Naive B cell (primary cell): ENCODE results near the gene UPK1B. TPM values are rescaled to one million over a fixed set of nuclear protein-coding genes. Genes with fewer than 3 reads are reported as not detected.
"Not testable (repeated sequence)": the region's sequence is repeated elsewhere in the genome, so short reads cannot be mapped to it uniquely, and the experiment has no call there.

Experiments
- ATAC-seq, 2 donors: fragments of 150-1000 bp; cut with Tn5 transposase; 2 replicates each; pipeline ENCODE4 v1.10.0; 2021; ENCODE audit warnings: low read depth in 2 of 2, mild to moderate bottlenecking in 2 of 2, moderate library complexity in 2 of 2
- DNase-seq: peaks from one replicate; pipeline ENCODE4 v3.0.0; 2022
- H3K27ac Mint-ChIP-seq, 6 donors: one replicate each; pipeline ENCODE4 v1.8.0; 2020 to 2022; ENCODE audit warnings: mild to moderate bottlenecking in 6 of 6, mixed read lengths in 6 of 6, moderate library complexity in 5 of 6, inconsistent platforms in 2 of 6
- H3K27me3 Mint-ChIP-seq, 3 donors: one replicate each; pipeline ENCODE4 v1.8.0; 2021 to 2022; ENCODE audit warnings: mixed read lengths in 3 of 3, mild to moderate bottlenecking in 1 of 3
- H3K36me3 Mint-ChIP-seq, 2 donors: one replicate each; pipeline ENCODE4 v1.8.0; 2020 to 2022; ENCODE audit warnings: mixed read lengths in 2 of 2, inconsistent platforms in 1 of 2, mild to moderate bottlenecking in 1 of 2
- H3K4me1 Mint-ChIP-seq, 3 donors: one replicate each; pipeline ENCODE4 v1.8.0; 2020 to 2022; ENCODE audit warnings: mixed read lengths in 3 of 3, inconsistent platforms in 1 of 3, mild to moderate bottlenecking in 1 of 3, moderate library complexity in 1 of 3
- H3K4me3 Mint-ChIP-seq, 8 donors: one replicate each; pipeline ENCODE4 v1.8.0; 2020 to 2022; ENCODE audit warnings: mild to moderate bottlenecking in 8 of 8, mixed read lengths in 8 of 8, moderate library complexity in 8 of 8, inconsistent platforms in 2 of 8
- H3K9me3 Mint-ChIP-seq, 7 donors: one replicate each; pipeline ENCODE4 v1.8.0; 2020 to 2022; ENCODE audit warnings: mixed read lengths in 7 of 7, mild to moderate bottlenecking in 5 of 7, inconsistent platforms in 2 of 7, moderate library complexity in 1 of 7
- polyA plus RNA-seq, 6 donors: library from polyadenylated mRNA; unstranded; fragments of 300-500 nt; fragmentation: Illumina TruSeq; gene quantifications; one replicate each; pipeline ENCODE4 v1.2.3, GENCODE V29; 2021; ENCODE audit warnings: low read depth in 6 of 6

UPK1B gene
- polyA plus RNA-seq, 6 donors from 2014 or later: 0.17 TPM; not detected in 5

GRCh38 chr3:119237299-119237698 lies 63.9 kb downstream of the UPK1B start:
- peak overlapping the region in 1 of 8 donors; percentile 53 for H3K4me3 Mint-ChIP-seq
- H3K4me1 Mint-ChIP-seq: peaks cover 21 to 42% (median 23%) of the 10 kb centered on the region in 3 donors

DNA sequence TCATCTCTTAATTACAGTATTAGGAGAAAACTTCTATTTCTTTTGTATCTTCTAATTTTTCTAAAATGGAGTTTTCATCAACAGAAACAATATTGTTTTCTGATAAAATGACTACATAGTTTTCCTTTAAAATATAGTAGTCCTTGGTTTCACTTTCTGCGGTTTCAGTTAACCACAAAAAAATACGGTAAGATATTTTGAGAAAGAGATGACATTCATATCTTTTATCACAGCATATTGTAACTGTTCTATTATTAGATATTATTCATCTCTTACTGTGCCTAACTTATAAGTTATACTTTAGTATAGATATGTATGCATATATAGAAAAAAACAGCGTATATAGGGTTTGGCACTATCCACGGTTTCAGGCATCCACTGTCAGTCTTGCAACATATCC lies 65.0 kb downstream of the UPK1B start:
- Mint-ChIP-seq H3K36me3 (peaks cover 0 to 18% of the 10 kb centered on the region in 2 donors), H3K4me3 (peak overlapping the region in 3 of 8 donors; percentile 32 to 87 (median 54)), H3K9me3 (no peaks in the 10 kb centered on the region), H3K27ac (peak overlapping the region in 2 of 6 donors; percentile 15 to 61), H3K4me1 (peaks cover 21 to 42% (median 23%) of the 10 kb centered on the region in 3 donors), H3K27me3 (no peaks in the 10 kb centered on the region)
- DNase-seq: no peak
- ATAC-seq: no peak

More at GRCh38 chr3:119237299-119237698, 63.9 kb downstream of the UPK1B start:
- DNase-seq (no peak), ATAC-seq (no peak)
- no peaks in the 10 kb centered on the region for H3K27me3 Mint-ChIP-seq
- H3K27ac Mint-ChIP-seq: no peak overlapping the region
- H3K9me3 Mint-ChIP-seq: no peaks in the 10 kb centered on the region
- peaks cover 0 to 18% of the 10 kb centered on the region in 2 donors for H3K36me3 Mint-ChIP-seq

DNA sequence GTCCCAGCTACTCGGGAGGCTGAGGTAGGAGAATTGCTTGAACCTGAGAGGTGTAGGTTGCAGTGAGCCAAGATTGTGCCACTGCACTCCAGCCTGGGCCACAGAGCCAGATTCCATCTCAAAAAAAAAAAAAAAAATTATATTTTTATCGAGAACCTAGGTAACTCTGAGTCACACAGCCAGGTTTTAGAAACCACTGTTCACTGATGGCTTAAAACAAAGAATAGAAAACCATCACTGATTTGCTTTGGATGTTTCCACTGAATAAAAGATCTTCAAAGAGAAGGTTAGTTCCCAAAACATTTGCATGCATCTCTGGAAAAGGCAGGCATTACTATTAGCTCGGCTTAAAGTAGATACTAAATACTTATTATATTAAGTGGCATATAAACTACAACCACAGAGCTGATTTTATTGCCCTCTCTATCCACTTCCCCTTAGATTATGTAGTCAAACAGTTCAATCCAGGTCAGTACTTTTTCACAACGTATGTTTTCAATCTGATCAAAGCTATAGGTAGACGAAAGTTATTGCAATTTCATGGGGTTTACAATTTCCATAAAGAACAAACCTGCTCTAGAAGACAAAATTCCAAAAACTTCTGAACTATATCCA lies 65.9 kb downstream of the UPK1B start:
- Mint-ChIP-seq H3K4me1 (peaks cover 21 to 42% (median 23%) of the 10 kb centered on the region in 3 donors), H3K27ac (peak overlapping the region; percentile 59 to 82 (median 73)), H3K4me3 (peak overlapping the region; percentile 78 to 96 (median 90)), H3K27me3 (no peaks in the 10 kb centered on the region), H3K36me3 (peaks cover 0 to 18% of the 10 kb centered on the region in 2 donors), H3K9me3 (no peaks in the 10 kb centered on the region)
- no peak for DNase-seq
- ATAC-seq: no peak

DNA sequence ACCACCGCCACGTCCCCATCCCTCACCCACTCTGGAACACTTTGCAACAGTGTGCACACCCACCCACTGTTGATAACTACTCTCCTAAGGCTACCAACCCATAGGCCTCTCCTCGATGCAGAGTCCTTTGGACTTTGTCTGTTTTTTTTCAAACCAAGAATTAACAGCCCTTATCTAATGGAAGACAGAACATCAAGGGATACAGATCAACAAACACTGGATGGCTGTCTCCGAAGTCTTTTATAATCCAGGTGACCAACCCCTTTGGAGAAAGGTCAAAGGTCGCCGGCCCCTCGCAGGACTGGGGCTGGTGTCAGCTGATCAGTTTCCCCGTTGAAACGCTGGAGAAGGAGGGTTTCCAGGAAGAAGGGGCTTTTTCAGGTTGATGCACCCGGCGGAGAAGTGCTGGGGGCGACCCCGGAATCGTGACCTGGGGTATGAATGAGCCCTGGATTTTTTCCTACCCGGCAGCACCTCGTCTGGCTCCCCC lies 66.7 kb downstream of the UPK1B start:
- Mint-ChIP-seq H3K4me1 (peaks cover 21 to 42% (median 23%) of the 10 kb centered on the region in 3 donors), H3K27me3 (no peaks in the 10 kb centered on the region), H3K4me3 (peak overlapping the region; percentile 78 to 96 (median 90)), H3K36me3 (peaks cover 0 to 10% of the 10 kb centered on the region in 2 donors), H3K27ac (peak overlapping the region; percentile 59 to 82 (median 70)), H3K9me3 (peaks cover 0 to 2% (median 0%) of the 10 kb centered on the region in 7 donors)
- ATAC-seq (peak in 1 of 2 donors; percentile 3), DNase-seq (no peak)

GRCh38 chr3:119240591-119241434 lies 67.4 kb downstream of the UPK1B start, which contains the start of gene B4GALT4:
TSS of gene B4GALT4 (minus strand) at chr3:119240878. CDS start at chr3:119230099, 10,779 bp downstream.
- DNase-seq (peak; percentile 75), ATAC-seq (peak; percentile 77 to 83)
- Mint-ChIP-seq H3K36me3 (peaks cover 0 to 5% of the 10 kb centered on the region in 2 donors), H3K4me1 (peaks cover 21 to 42% (median 23%) of the 10 kb centered on the region in 3 donors), H3K27me3 (no peaks in the 10 kb centered on the region), H3K4me3 (peak within 1 kb of the TSS; percentile 78 to 96 (median 90)), H3K27ac (peak within 1 kb of the TSS; percentile 59 to 82 (median 73)), H3K9me3 (peaks cover 0 to 2% (median 0%) of the 10 kb centered on the region in 7 donors)

DNA sequence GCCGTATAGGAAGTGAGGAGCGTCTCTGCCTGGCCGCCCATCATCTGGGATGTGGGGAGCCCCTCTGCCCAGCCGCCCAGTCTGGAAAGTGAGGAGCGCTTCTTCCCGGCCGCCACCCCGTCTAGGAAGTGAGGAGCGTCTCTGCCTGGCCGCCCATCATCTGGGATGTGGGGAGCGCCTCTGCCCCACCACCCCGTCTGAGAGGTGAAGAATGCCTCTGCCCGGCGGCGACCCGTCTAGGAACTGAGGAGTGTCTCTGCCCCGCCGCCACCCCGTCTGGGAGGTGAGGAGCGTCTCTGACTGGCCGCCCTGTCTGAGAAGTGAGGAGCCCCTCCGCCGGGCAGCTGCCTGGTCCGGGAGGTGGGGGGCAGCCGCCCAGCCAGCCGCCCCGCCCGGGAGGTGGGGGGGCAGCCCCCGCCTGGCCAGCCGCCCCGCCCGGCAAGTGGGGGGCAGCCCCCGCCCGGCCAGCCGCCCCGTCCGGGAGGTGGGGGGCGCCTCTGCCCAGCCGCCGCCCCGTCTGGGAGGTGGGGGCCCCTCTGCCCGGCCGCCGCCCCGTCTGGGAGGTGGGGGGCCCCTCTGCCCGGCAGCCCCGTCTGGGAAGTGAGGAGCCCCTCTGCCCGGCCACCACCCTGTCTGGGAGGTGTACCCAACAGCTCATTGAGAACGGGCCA lies 69.1 kb downstream of the UPK1B start:
- peak overlapping the region in 1 of 6 donors; percentile 54 for H3K27ac Mint-ChIP-seq
- peaks cover 0 to 13% (median 7%) of the 10 kb centered on the region in 7 donors for H3K9me3 Mint-ChIP-seq
- not testable (repeated sequence) for DNase-seq, ATAC-seq, H3K36me3 Mint-ChIP-seq, H3K27me3 Mint-ChIP-seq
- H3K4me3 Mint-ChIP-seq: peak overlapping the region in 1 of 8 donors; percentile 66
- H3K4me1 Mint-ChIP-seq: peaks cover 10 to 29% (median 13%) of the 10 kb centered on the region in 3 donors

- Mint-ChIP-seq H3K4me1 (peaks cover 10 to 27% (median 13%) of the 10 kb centered on the region in 3 donors), H3K27me3 (peaks cover 0 to 11% (median 0%) of the 10 kb centered on the region in 3 donors), H3K9me3 (peaks cover 0 to 19% (median 12%) of the 10 kb centered on the region in 7 donors), H3K36me3 (peaks cover 0 to 10% of the 10 kb centered on the region in 2 donors)
- H3K4me3 Mint-ChIP-seq, DNase-seq, ATAC-seq, H3K27ac Mint-ChIP-seq: not testable (repeated sequence)
Measured at GRCh38 chr3:119243058-119243529, 69.7 kb downstream of the UPK1B start.

DNA sequence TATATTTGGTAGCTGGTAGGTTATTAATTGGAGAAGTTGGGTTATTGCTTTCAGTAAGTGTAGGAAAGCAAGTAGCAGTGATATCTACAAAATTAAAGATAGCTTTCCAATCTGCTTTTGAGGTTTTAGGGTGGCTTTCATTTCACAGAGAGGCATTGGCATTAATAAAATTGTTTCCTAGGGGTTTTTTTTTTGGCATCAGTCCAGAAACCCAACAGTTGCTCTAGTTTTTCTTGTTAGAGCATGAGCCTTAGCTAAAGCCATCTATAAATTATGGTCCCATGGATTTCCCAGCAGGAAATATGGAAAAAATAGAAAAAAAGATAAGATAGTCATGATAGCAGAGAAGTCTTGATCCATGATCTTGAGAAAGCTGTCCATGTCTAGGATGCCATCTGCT lies 70.3 kb downstream of the UPK1B start:
- Mint-ChIP-seq H3K4me1 (peaks cover 10 to 23% (median 13%) of the 10 kb centered on the region in 3 donors), H3K27ac (peak overlapping the region in 1 of 6 donors; percentile 20), H3K36me3 (peaks cover 4 to 10% of the 10 kb centered on the region in 2 donors), H3K9me3 (peaks cover 0 to 25% (median 17%) of the 10 kb centered on the region in 7 donors), H3K27me3 (peaks cover 0 to 11% (median 2%) of the 10 kb centered on the region in 3 donors), H3K4me3 (peak overlapping the region in 1 of 8 donors; percentile 54)
- no peak for ATAC-seq
- DNase-seq: no peak

DNA sequence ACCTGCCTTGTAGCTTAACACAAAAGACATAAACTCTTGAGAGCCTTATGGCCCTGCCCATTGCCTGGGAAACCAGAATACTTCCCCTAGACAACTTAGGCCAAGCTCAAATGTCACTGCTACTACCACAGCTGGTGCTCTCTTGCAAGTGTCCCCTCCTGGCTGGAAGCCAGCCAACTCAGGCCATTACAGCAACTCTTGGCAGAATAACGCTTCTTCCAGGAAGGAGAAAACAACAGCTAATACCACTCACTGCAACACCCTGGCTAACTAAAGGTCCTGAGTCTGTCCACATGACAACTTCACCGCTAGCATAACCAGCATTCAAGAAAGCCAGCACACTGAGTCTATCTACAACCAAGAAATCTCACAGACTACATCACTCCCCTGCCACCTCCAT lies 72.4 kb downstream of the UPK1B start:
- H3K9me3 Mint-ChIP-seq: peaks cover 0 to 36% (median 24%) of the 10 kb centered on the region in 7 donors
- peak overlapping the region in 1 of 8 donors; percentile 3 for H3K4me3 Mint-ChIP-seq
- peak overlapping the region in 1 of 6 donors; percentile 54 for H3K27ac Mint-ChIP-seq
- peaks cover 7 to 10% of the 10 kb centered on the region in 2 donors for H3K36me3 Mint-ChIP-seq
- H3K27me3 Mint-ChIP-seq: peaks cover 0 to 23% (median 3%) of the 10 kb centered on the region in 3 donors
- H3K4me1 Mint-ChIP-seq: peaks cover 0 to 7% (median 4%) of the 10 kb centered on the region in 3 donors
- no peak for DNase-seq
- ATAC-seq: no peak

Other genes with a start within 250 kb of the UPK1B start
- not detected for gene IGSF11, start 138.8 kb upstream of the UPK1B start, polyA plus RNA-seq
- gene TEX55, start 27.4 kb upstream of the UPK1B start, polyA plus RNA-seq: not detected
- 1 to 10 TPM; 6.8 to 9.0 (median 8.1) TPM for gene B4GALT4, start 67.3 kb downstream of the UPK1B start, polyA plus RNA-seq
- gene ARHGAP31, start 120.8 kb downstream of the UPK1B start, polyA plus RNA-seq: 1 to 10 TPM in 1 of 6 donors, under 1 TPM in 4, not detected in 1; 0.54 to 1.5 (median 0.83) TPM